GOT3 (cell line): Measurements from ENCODE around the gene KRTAP5-2.
"Not testable (repeated sequence)": the region's sequence is repeated elsewhere in the genome, so short reads cannot be mapped to it uniquely, and the experiment has no call there.

ENCODE experiments used
- DNase-seq: peaks from one replicate; lab custom pipeline; 2025; ENCODE audit warnings: mixed read lengths; lab: John Stamatoyannopoulos, UW

Gene KRTAP5-2

GRCh38 chr11:1597994-1598380, at the start of gene KRTAP5-2:
KRTAP5-2 (minus strand) TSS chr11:1598294; CDS start chr11:1598250, 44 bp downstream.
- DNase-seq = no peak

- not testable (repeated sequence) for DNase-seq
Observed at GRCh38 chr11:1646540-1646939, 48.4 kb upstream of the KRTAP5-2 start.

- DNase-seq = no peak
Observed at GRCh38 chr11:1645357-1645821, 47.3 kb upstream of the KRTAP5-2 start.

GRCh38 chr11:1644601-1645356, 46.7 kb upstream of the KRTAP5-2 start:
- no peak for DNase-seq

GRCh38 chr11:1643146-1643690, 45.1 kb upstream of the KRTAP5-2 start:
- DNase-seq = no peak

- DNase-seq = no peak
Observed at GRCh38 chr11:1642288-1643145, 44.4 kb upstream of the KRTAP5-2 start.

- no peak for DNase-seq
Observed at GRCh38 chr11:1641096-1641495, 43.0 kb upstream of the KRTAP5-2 start.

GRCh38 chr11:1640076-1640946, 42.2 kb upstream of the KRTAP5-2 start:
- DNase-seq = no peak

- no peak for DNase-seq
Observed at GRCh38 chr11:1639666-1640065, 41.6 kb upstream of the KRTAP5-2 start.

- no peak for DNase-seq
Observed at GRCh38 chr11:1639102-1639620, 41.1 kb upstream of the KRTAP5-2 start.

- no peak for DNase-seq
Observed at GRCh38 chr11:1638344-1638743, 40.2 kb upstream of the KRTAP5-2 start.

GRCh38 chr11:1637628-1638027, 39.5 kb upstream of the KRTAP5-2 start:
- DNase-seq = no peak

- no peak for DNase-seq
Observed at GRCh38 chr11:1636291-1636950, 38.3 kb upstream of the KRTAP5-2 start.

- no peak for DNase-seq
Observed at GRCh38 chr11:1633864-1634263, 35.8 kb upstream of the KRTAP5-2 start.

- no peak for DNase-seq
Observed at GRCh38 chr11:1632053-1632714, 34.1 kb upstream of the KRTAP5-2 start.

GRCh38 chr11:1631066-1631568, 33.0 kb upstream of the KRTAP5-2 start:
- DNase-seq = no peak

- DNase-seq = no peak
Observed at GRCh38 chr11:1630271-1630670, 32.2 kb upstream of the KRTAP5-2 start.

- DNase-seq = no peak
Observed at GRCh38 chr11:1629326-1630185, 31.5 kb upstream of the KRTAP5-2 start, which contains the start of gene KRTAP5-5. KRTAP5-5 (plus strand) TSS chr11:1629775; CDS start chr11:1629841, 66 bp downstream.
